H1 (cell line): ENCODE results near the gene OR51T1. TPM values are rescaled to one million over a fixed set of nuclear protein-coding genes. Genes with fewer than 3 reads are reported as not detected.
A peak's percentile ranks its signal among the peaks of the same experiment; 100 is the strongest.

Source experiments
- CTCF ChIA-PET: fragments of 300-600 bp; sonication (Branson Sonifier 250); formaldehyde crosslinking; loops from one replicate; lab custom pipeline; 2021; ENCODE audit not compliant: partially characterized antibody; lab: Charles Lee
- POLR2A ChIA-PET: fragments of 300-600 bp; sonication (Branson Sonifier 250); formaldehyde crosslinking; loops from one replicate; lab custom pipeline; 2021; ENCODE audit warnings: inconsistent platforms; ENCODE audit not compliant: partially characterized antibody; lab: Charles Lee
- DNase-seq, 2 experiments: peaks; one replicate each; pipeline versions ENCODE4 v3.0.0 to v3.0.0-alpha.2; 2010 to 2022; ENCODE audit warnings: low spot score in 2 of 2, low read depth in 1 of 2, mixed read lengths in 1 of 2
- FAIRE-seq: peaks from 2 replicates; lab custom pipeline; 2011; peaks lifted over from hg19 to GRCh38; lab: Jason Lieb, UNC
- H2AFZ ChIP-seq: 2 replicates; pipeline ENCODE4 v1.8.1; 2012; ENCODE audit warnings: low read length, inconsistent platforms
- H2AK5ac ChIP-seq: 2 replicates; pipeline ENCODE4 v1.6.1; 2013; ENCODE audit warnings: low read depth, low read length
- H2BK120ac ChIP-seq: replicated peaks from 2 replicates; pipeline ENCODE3; 2013; ENCODE audit warnings: low read depth, low read length, inconsistent platforms
- H2BK12ac ChIP-seq: 2 replicates; pipeline ENCODE4 v1.6.1; 2013; ENCODE audit warnings: low read depth, low read length
- H2BK15ac ChIP-seq: 2 replicates; pipeline ENCODE4 v1.6.1; 2013; ENCODE audit warnings: low read length
- H2BK20ac ChIP-seq: 2 replicates; pipeline ENCODE4 v1.6.1; 2013; ENCODE audit warnings: low read length
- H2BK5ac ChIP-seq: 2 replicates; pipeline ENCODE4 v1.6.1; 2013; ENCODE audit warnings: low read depth, low read length
- H3K14ac ChIP-seq: 2 replicates; pipeline ENCODE4 v1.6.1; 2013; ENCODE audit warnings: inconsistent platforms; ENCODE audit not compliant: insufficient read length
- H3K18ac ChIP-seq: 2 replicates; pipeline ENCODE4 v1.6.1; 2013; ENCODE audit warnings: low read length; ENCODE audit errors: extremely low read depth
- H3K23ac ChIP-seq: 2 replicates; pipeline ENCODE4 v1.6.1; 2013; ENCODE audit warnings: inconsistent platforms; ENCODE audit not compliant: insufficient read length
- H3K23me2 ChIP-seq: 2 replicates; pipeline ENCODE4 v1.6.1; 2013; ENCODE audit warnings: low read depth, low read length
- H3K27ac ChIP-seq: 2 replicates; pipeline ENCODE4 v1.6.1; 2011; ENCODE audit warnings: low read depth, low read length, inconsistent platforms
- H3K27me3 ChIP-seq, 4 experiments: replicated peaks in 1 of 4; 1 replicate in 1 of 4; 2 replicates in 3 of 4; pipeline versions ENCODE4 v1.6.1 to v1.8.1; 2011 to 2013; ENCODE audit warnings: low read length in 3 of 4, mild to moderate bottlenecking in 3 of 4, inconsistent platforms in 2 of 4, mixed read lengths in 2 of 4, moderate library complexity in 1 of 4; ENCODE audit not compliant: control insufficient read depth in 3 of 4, insufficient read depth in 3 of 4; ENCODE audit errors: extremely low read depth in 1 of 4
- H3K36me3 ChIP-seq, 4 experiments: 2 replicates each; pipeline versions ENCODE4 v1.6.1 to v1.8.1; 2011 to 2013; ENCODE audit warnings: mild to moderate bottlenecking in 4 of 4, low read length in 3 of 4, moderate library complexity in 2 of 4, control low read depth in 1 of 4, inconsistent platforms in 1 of 4; ENCODE audit not compliant: insufficient read depth in 4 of 4, control insufficient read depth in 2 of 4
- H3K4ac ChIP-seq: replicated peaks from 2 replicates; pipeline ENCODE3; 2013; ENCODE audit warnings: low read length, low read depth, mixed read lengths, inconsistent platforms; ENCODE audit not compliant: insufficient read length
- H3K4me1 ChIP-seq, 4 experiments: replicated peaks in 1 of 4; 1 replicate in 1 of 4; 2 replicates in 3 of 4; pipeline versions ENCODE4 v1.6.1 to v1.8.1; 2011 to 2013; ENCODE audit warnings: low read length in 3 of 4, inconsistent platforms in 2 of 4, mixed read lengths in 1 of 4; ENCODE audit not compliant: insufficient read depth in 4 of 4, control insufficient read depth in 3 of 4
- H3K4me2 ChIP-seq, 2 experiments: 2 replicates each; pipeline versions ENCODE4 v1.6.1 to v1.8.1; 2011 to 2013; ENCODE audit warnings: low read depth in 2 of 2, low read length in 2 of 2, control low read depth in 1 of 2, inconsistent platforms in 1 of 2, mild to moderate bottlenecking in 1 of 2; ENCODE audit not compliant: insufficient read depth in 1 of 2
- H3K4me3 ChIP-seq, 4 experiments: fragments of 200-600, 300-600 bp in 1 of 4; sonication (generic), shearing (Covaris generic), sonication (Bioruptor Twin) in 1 of 4; 2 replicates each; pipeline versions ENCODE4 v1.5.1 to v1.8.1; 2011 to 2016; ENCODE audit warnings: low read length in 4 of 4, low read depth in 3 of 4, control low read depth in 2 of 4, inconsistent platforms in 2 of 4, mild to moderate bottlenecking in 2 of 4, mixed read lengths in 1 of 4, moderate library complexity in 1 of 4; ENCODE audit not compliant: insufficient read depth in 2 of 4; ENCODE audit errors: extremely low read depth in 1 of 4
- H3K56ac ChIP-seq: replicated peaks from 2 replicates; pipeline ENCODE3; 2013; ENCODE audit warnings: low read depth, mild to moderate bottlenecking, mixed read lengths, low read length, inconsistent platforms; ENCODE audit not compliant: insufficient read length
- H3K79me1 ChIP-seq: 2 replicates; pipeline ENCODE4 v1.6.1; 2013; ENCODE audit warnings: low read depth, low read length, control low read depth
- H3K79me2 ChIP-seq, 2 experiments: 2 replicates each; pipeline versions ENCODE4 v1.6.1 to v1.8.1; 2012 to 2013; ENCODE audit warnings: low read length in 2 of 2, mild to moderate bottlenecking in 2 of 2, inconsistent platforms in 1 of 2; ENCODE audit not compliant: insufficient read depth in 2 of 2, control insufficient read depth in 1 of 2
- H3K9ac ChIP-seq, 4 experiments: replicated peaks in 1 of 4; 1 replicate in 1 of 4; 2 replicates in 3 of 4; pipeline versions ENCODE4 v1.6.1 to v1.8.1; 2011 to 2013; ENCODE audit warnings: low read depth in 3 of 4, low read length in 3 of 4, control low read depth in 2 of 4, mild to moderate bottlenecking in 2 of 4, moderate library complexity in 2 of 4, inconsistent platforms in 1 of 4; ENCODE audit errors: extremely low read depth in 1 of 4
- H3K9me3 ChIP-seq, 2 experiments: 2 replicates each; pipeline versions ENCODE4 v1.6.1 to v1.8.1; 2012 to 2013; ENCODE audit warnings: mild to moderate bottlenecking in 2 of 2, moderate library complexity in 2 of 2, control low read depth in 1 of 2, inconsistent platforms in 1 of 2, low read depth in 1 of 2, low read length in 1 of 2, mixed read lengths in 1 of 2; ENCODE audit not compliant: insufficient read depth in 2 of 2
- H4K20me1 ChIP-seq, 2 experiments: replicated peaks in 1 of 2; 2 replicates each; pipeline versions ENCODE3 to v1.8.1; 2011 to 2013; ENCODE audit warnings: inconsistent platforms in 2 of 2, low read length in 2 of 2, mild to moderate bottlenecking in 1 of 2; ENCODE audit not compliant: insufficient read depth in 2 of 2, control insufficient read depth in 1 of 2
- H4K5ac ChIP-seq: 2 replicates; pipeline ENCODE4 v1.6.1; 2013; ENCODE audit warnings: low read length, low read depth, mixed read lengths, inconsistent platforms; ENCODE audit not compliant: insufficient read length
- H4K8ac ChIP-seq: 2 replicates; pipeline ENCODE4 v1.8.0; 2013; ENCODE audit warnings: mild to moderate bottlenecking, moderate library complexity, low read length, inconsistent platforms; ENCODE audit not compliant: insufficient read depth; ENCODE audit errors: extremely low read depth
- H4K91ac ChIP-seq: replicated peaks from 2 replicates; pipeline ENCODE3; 2013; ENCODE audit warnings: low read length, mixed read lengths, inconsistent platforms; ENCODE audit not compliant: insufficient read length
- GTF2F1 ChIP-seq: IDR thresholded peaks from 2 replicates; pipeline ENCODE4 v1.6.1; 2012; ENCODE audit warnings: low read depth, low read length, improper control_type of control experiment, borderline replicate concordance
- RAD21 ChIP-seq, 2 experiments: IDR thresholded peaks in 1 of 2; conservative IDR thresholded peaks in 1 of 2; 2 replicates each; pipeline ENCODE4 v1.6.1; 2011; ENCODE audit warnings: low read depth in 2 of 2, low read length in 2 of 2, improper control_type of control experiment in 1 of 2, inconsistent platforms in 1 of 2, mild to moderate bottlenecking in 1 of 2, moderate library complexity in 1 of 2
- WGBS, 2 experiments: shearing (Covaris generic) in 1 of 2; methylation state at CpG; one replicate each; pipeline versions ENCODE4 v1.1.6 to v1.1.7; 2013 to 2015; ENCODE audit warnings: low lambda C conversion rate in 2 of 2, mixed read lengths in 2 of 2, inconsistent platforms in 1 of 2, low coverage in 1 of 2, missing lambda C conversion rate in 1 of 2; ENCODE audit not compliant: insufficient replicate concordance in 2 of 2, insufficient coverage in 1 of 2, insufficient read length in 1 of 2; ENCODE audit errors: extremely low coverage in 1 of 2, missing lambda C conversion rate in 1 of 2; 5-methylcytosine and 5-hydroxymethylcytosine counted together
- polyA plus RNA-seq, 7 experiments: library from polyadenylated mRNA; depleted of rRNA in 3 of 7; stranded (reverse) in 5 of 7; unstranded in 2 of 7; fragments of >200 nt in 5 of 7; fragments of 200-250 nt in 2 of 7; gene quantifications; 1 replicate in 5 of 7; 2 replicates in 1 of 7; 4 replicates in 1 of 7; pipeline versions ENCODE4 v1.2.1 to v1.2.3, GENCODE V29; 2011 to 2013; ENCODE audit warnings: missing spikeins in 2 of 7, mixed read lengths in 2 of 7
- total RNA-seq: library from RNA; stranded (reverse); fragmentation: NEBNext Ultra II Directional; extraction: Animal tissue kit (Norgen Biotek cat#: 25700); gene quantifications from 2 replicates; pipeline ENCODE4 v1.2.1, GENCODE V29; 2021
- TF ChIP-seq, protein P1 (sequence below), 3 experiments: IDR thresholded peaks; 1 replicate in 2 of 3; 2 replicates in 1 of 3; pipeline versions ENCODE4 v1.5.1 to v1.6.1; 2011; ENCODE audit warnings: low read length in 3 of 3, mild to moderate bottlenecking in 3 of 3, inconsistent platforms in 2 of 3, low read depth in 1 of 3, moderate library complexity in 1 of 3; ENCODE audit not compliant: insufficient read depth in 1 of 3; ENCODE audit errors: control extremely low read depth in 1 of 3

The OR51T1 gene
- total and polyA plus RNA-seq, 2 of the 8 experiments (the other 6 are each of a cell fraction or from before 2014, with no cell fraction given): not detected

GRCh38 chr11:4848908-4849532, 32.7 kb upstream of the OR51T1 start, which contains the start of gene OR51S1:
Gene OR51S1, minus strand, starts transcription at chr11:4849208. Its CDS starts 0 bp downstream, at chr11:4849208.
- Histone ChIP-seq H4K91ac (no peak within 1 kb of the TSS), H3K4ac (no peak within 1 kb of the TSS), H2BK5ac (no peak within 1 kb of the TSS), H2BK20ac (no peak within 1 kb of the TSS), H3K36me3 (no peaks in the 10 kb centered on the region), H3K23ac (no peak within 1 kb of the TSS), H3K27me3 (no peaks in the 10 kb centered on the region), H4K5ac (no peak within 1 kb of the TSS), H3K23me2 (no peaks in the 10 kb centered on the region), H4K20me1 (no peaks in the 10 kb centered on the region), H3K56ac (no peak within 1 kb of the TSS), H3K4me1 (no peaks in the 10 kb centered on the region), H3K79me1 (no peaks in the 10 kb centered on the region), H3K18ac (no peak within 1 kb of the TSS), H3K79me2 (no peaks in the 10 kb centered on the region), H2BK15ac (no peak within 1 kb of the TSS), H2AFZ (no peak within 1 kb of the TSS), H3K9ac (no peak within 1 kb of the TSS), H3K9me3 (0 out of 4 replicates have a peak, but pooled peaks cover 0 to 2% of the 10 kb centered on the region in 2 experiments), H4K8ac (no peak within 1 kb of the TSS), H2BK120ac (no peak within 1 kb of the TSS), H2AK5ac (no peak within 1 kb of the TSS), H2BK12ac (no peak within 1 kb of the TSS), H3K4me3 (no peak within 1 kb of the TSS), H3K4me2 (no peak within 1 kb of the TSS), H3K14ac (no peak within 1 kb of the TSS), H3K27ac (no peak within 1 kb of the TSS)
- 85% methylated on average over 9 of the region's 9 CpGs; no CpG with 5 or more reads in 1 of the 2 experiments for WGBS, 2 experiments
- no peak for DNase-seq
- no peak for FAIRE-seq
- ChIA-PET CTCF (interaction anchor here (0.6 to 2.0 kb wide), 4 partner anchors 9 to 168 kb away, joined by 3 to 5 read pairs (median 4); no protein-coding TSS in a partner anchor), POLR2A (no interaction called here)
- TF ChIP-seq RAD21 (IDR thresholded peaks at IDR 0.05 in 1 of 2, conservative IDR thresholded peaks at IDR 0.05 in 1 of 2; ENCODE audit: low read depth in 2 of 2, low read length in 2 of 2): peak in 1 of 2 experiments; percentile 22; a peak in 1 of 4 replicates
- no peak for TF ChIP-seq GTF2F1
- TF ChIP-seq, protein P1, sequence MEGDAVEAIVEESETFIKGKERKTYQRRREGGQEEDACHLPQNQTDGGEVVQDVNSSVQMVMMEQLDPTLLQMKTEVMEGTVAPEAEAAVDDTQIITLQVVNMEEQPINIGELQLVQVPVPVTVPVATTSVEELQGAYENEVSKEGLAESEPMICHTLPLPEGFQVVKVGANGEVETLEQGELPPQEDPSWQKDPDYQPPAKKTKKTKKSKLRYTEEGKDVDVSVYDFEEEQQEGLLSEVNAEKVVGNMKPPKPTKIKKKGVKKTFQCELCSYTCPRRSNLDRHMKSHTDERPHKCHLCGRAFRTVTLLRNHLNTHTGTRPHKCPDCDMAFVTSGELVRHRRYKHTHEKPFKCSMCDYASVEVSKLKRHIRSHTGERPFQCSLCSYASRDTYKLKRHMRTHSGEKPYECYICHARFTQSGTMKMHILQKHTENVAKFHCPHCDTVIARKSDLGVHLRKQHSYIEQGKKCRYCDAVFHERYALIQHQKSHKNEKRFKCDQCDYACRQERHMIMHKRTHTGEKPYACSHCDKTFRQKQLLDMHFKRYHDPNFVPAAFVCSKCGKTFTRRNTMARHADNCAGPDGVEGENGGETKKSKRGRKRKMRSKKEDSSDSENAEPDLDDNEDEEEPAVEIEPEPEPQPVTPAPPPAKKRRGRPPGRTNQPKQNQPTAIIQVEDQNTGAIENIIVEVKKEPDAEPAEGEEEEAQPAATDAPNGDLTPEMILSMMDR (IDR thresholded peaks at IDR 0.05; ENCODE audit: control extremely low read depth in 1 of 3, insufficient read depth in 1 of 3, low read depth in 1 of 3, low read length in 3 of 3): peak in 2 of 3 experiments; percentile 23; a peak in 2 of 4 replicates
